Activated naive CD4-positive, alpha-beta T cell (primary cell): Measurements from ENCODE around the gene TXNRD1.
"Not testable (repeated sequence)": the region's sequence is repeated elsewhere in the genome, so short reads cannot be mapped to it uniquely, and the experiment has no call there.

Experiments used
- DNase-seq, 4 experiments: peaks; one replicate each; lab custom pipeline; 2025; lab: John Stamatoyannopoulos, UW

TXNRD1 gene

GRCh38 chr12:104328278-104328677 is 112.7 kb downstream of the TXNRD1 start:
- DNase-seq, result not testable (repeated sequence)

GRCh38 chr12:104328790-104329189 is 113.2 kb downstream of the TXNRD1 start:
- no peak for DNase-seq

- no peak for DNase-seq
Observed at GRCh38 chr12:104329707-104330532, 114.3 kb downstream of the TXNRD1 start.

GRCh38 chr12:104331376-104331775 is 115.8 kb downstream of the TXNRD1 start:
- DNase-seq, result no peak

- DNase-seq, result not testable (repeated sequence)
Observed at GRCh38 chr12:104332273-104332672, 116.7 kb downstream of the TXNRD1 start.

- no peak for DNase-seq
Observed at GRCh38 chr12:104333692-104334255, 118.2 kb downstream of the TXNRD1 start.

GRCh38 chr12:104334581-104334980 is 119.0 kb downstream of the TXNRD1 start:
- DNase-seq, result no peak

GRCh38 chr12:104336115-104336514 is 120.5 kb downstream of the TXNRD1 start:
- DNase-seq, result no peak

- DNase-seq, result no peak
Observed at GRCh38 chr12:104337030-104337558, 121.5 kb downstream of the TXNRD1 start.

GRCh38 chr12:104339663-104340062 is 124.1 kb downstream of the TXNRD1 start:
- DNase-seq, result no peak

GRCh38 chr12:104340177-104340576 is 124.6 kb downstream of the TXNRD1 start:
- DNase-seq, result no peak

- DNase-seq, result no peak
Observed at GRCh38 chr12:104340925-104341611, 125.5 kb downstream of the TXNRD1 start.

GRCh38 chr12:104342147-104342546 is 126.6 kb downstream of the TXNRD1 start:
- DNase-seq, result no peak

GRCh38 chr12:104342635-104343249 is 127.2 kb downstream of the TXNRD1 start:
- DNase-seq, result no peak

GRCh38 chr12:104344682-104345081 is 129.1 kb downstream of the TXNRD1 start:
- no peak for DNase-seq

GRCh38 chr12:104345234-104346066 is 129.9 kb downstream of the TXNRD1 start:
- no peak for DNase-seq

GRCh38 chr12:104347374-104348075 is 131.9 kb downstream of the TXNRD1 start:
- DNase-seq, result no peak

- DNase-seq, result no peak
Observed at GRCh38 chr12:104348283-104348993, 132.9 kb downstream of the TXNRD1 start.

GRCh38 chr12:104348994-104349494 is 133.5 kb downstream of the TXNRD1 start:
- no peak for DNase-seq
